ENCODE measurements around the gene PPP3CA. TPM values are rescaled to one million over a fixed set of nuclear protein-coding genes. Genes with fewer than 3 reads are reported as not detected.

PPP3CA gene
- total RNA-seq, 2 donors from 2014 or later, result 36.6 to 39.2 TPM

- H3K36me3 ChIP-seq (ENCODE audit: control insufficient read depth, insufficient read depth, low read length), result no peaks in the 10 kb centered on the region
- H3K27ac Mint-ChIP-seq, result no peak overlapping the region
- H3K27me3 ChIP-seq (ENCODE audit: control insufficient read depth, insufficient read depth, low read length, poor library complexity, severe bottlenecking), result peaks cover 11% of the 10 kb centered on the region
- 86 to 100% methylated on average over 1 to 3 of the region's 3 CpGs for WGBS, 2 experiments (ENCODE audit: insufficient coverage in 1 of 2, insufficient read length in 1 of 2)
- H3K4me1 Mint-ChIP-seq, result peaks cover 27% of the 10 kb centered on the region
- no peak overlapping the region for H3K9ac ChIP-seq (ENCODE audit: extremely low read depth, low read length, poor library complexity, severe bottlenecking)
- no peak overlapping the region for H3K27ac ChIP-seq (ENCODE audit: low read depth, low read length)
- no peaks in the 10 kb centered on the region for H3K9me3 ChIP-seq (ENCODE audit: control insufficient read depth, low read length)
- no peak for TF ChIP-seq CTCF (conservative IDR thresholded peaks at IDR 0.05)
- H3K4me3 Mint-ChIP-seq, result no peak overlapping the region
- H3K4me3 ChIP-seq (ENCODE audit: low read length), result no peak overlapping the region
- peaks cover 1% of the 10 kb centered on the region for H3K36me3 Mint-ChIP-seq (ENCODE audit: low read depth)
- no peaks in the 10 kb centered on the region for H3K9me3 Mint-ChIP-seq
- peaks cover 10% of the 10 kb centered on the region for H3K27me3 Mint-ChIP-seq (ENCODE audit: insufficient read depth)
- no peaks in the 10 kb centered on the region for H3K4me1 ChIP-seq (ENCODE audit: control insufficient read depth, insufficient read depth, low read length)
- DNase-seq, result no peak
Measured at GRCh38 chr4:101199507-101200285, 147.6 kb downstream of the PPP3CA start.

DNA sequence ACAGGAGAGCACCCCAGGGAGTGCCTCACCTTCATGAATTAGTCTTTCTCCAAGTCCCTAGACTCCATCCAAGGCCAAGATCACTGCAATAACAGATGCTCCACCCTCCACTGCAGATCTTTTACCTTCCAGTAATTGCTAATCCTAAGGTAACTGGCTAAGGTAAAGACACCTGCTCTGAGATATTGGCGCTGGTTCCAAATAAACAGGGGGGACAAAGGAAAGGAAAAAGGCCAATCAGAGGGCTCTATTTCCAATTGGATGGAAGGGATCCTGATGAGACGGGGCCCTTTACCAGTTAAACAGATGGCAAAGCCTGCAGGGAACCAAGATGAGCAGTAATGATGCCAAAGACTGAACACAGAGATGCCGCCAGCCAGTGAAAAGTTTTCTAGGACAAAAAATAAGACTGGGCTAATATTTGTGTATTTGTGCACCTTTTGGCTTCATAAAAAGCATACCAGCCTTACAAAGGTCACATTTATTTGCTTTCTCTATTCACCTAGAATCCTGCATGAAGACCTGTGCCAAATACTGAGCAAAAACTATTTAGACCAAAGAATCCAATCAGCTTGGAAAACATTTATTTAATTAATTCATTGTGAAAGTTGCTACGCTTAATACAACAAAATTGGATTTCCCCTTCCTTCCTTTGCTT is 148.5 kb downstream of the PPP3CA start:
- no peak overlapping the region for H3K4me3 ChIP-seq (ENCODE audit: low read length)
- H3K9me3 ChIP-seq (ENCODE audit: control insufficient read depth, low read length), result no peaks in the 10 kb centered on the region
- H3K9ac ChIP-seq (ENCODE audit: extremely low read depth, low read length, poor library complexity, severe bottlenecking), result no peak overlapping the region
- H3K27me3 ChIP-seq (ENCODE audit: control insufficient read depth, insufficient read depth, low read length, poor library complexity, severe bottlenecking), result peaks cover 11% of the 10 kb centered on the region
- H3K27ac Mint-ChIP-seq, result no peak overlapping the region
- H3K27me3 Mint-ChIP-seq (ENCODE audit: insufficient read depth), result peaks cover 10% of the 10 kb centered on the region
- peaks cover 1% of the 10 kb centered on the region for H3K36me3 Mint-ChIP-seq (ENCODE audit: low read depth)
- TF ChIP-seq CTCF (conservative IDR thresholded peaks at IDR 0.05), result no peak
- WGBS, 2 experiments (ENCODE audit: insufficient coverage in 1 of 2, insufficient read length in 1 of 2), result 91 to 97% methylated on average over 3 to 4 of the region's 4 CpGs
- H3K9me3 Mint-ChIP-seq, result no peaks in the 10 kb centered on the region
- no peak for DNase-seq
- H3K4me3 Mint-ChIP-seq, result no peak overlapping the region
- H3K4me1 ChIP-seq (ENCODE audit: control insufficient read depth, insufficient read depth, low read length), result no peaks in the 10 kb centered on the region
- H3K36me3 ChIP-seq (ENCODE audit: control insufficient read depth, insufficient read depth, low read length), result no peaks in the 10 kb centered on the region
- no peak overlapping the region for H3K27ac ChIP-seq (ENCODE audit: low read depth, low read length)
- peaks cover 27% of the 10 kb centered on the region for H3K4me1 Mint-ChIP-seq

GRCh38 chr4:101197350-101197749 is 150.0 kb downstream of the PPP3CA start:
- Histone ChIP-seq H3K4me3 (ENCODE audit: low read length) (no peak overlapping the region), H3K27me3 (ENCODE audit: control insufficient read depth, insufficient read depth, low read length, poor library complexity, severe bottlenecking) (peaks cover 11% of the 10 kb centered on the region), H3K36me3 (ENCODE audit: control insufficient read depth, insufficient read depth, low read length) (no peaks in the 10 kb centered on the region), H3K9me3 (ENCODE audit: control insufficient read depth, low read length) (no peaks in the 10 kb centered on the region), H3K9ac (ENCODE audit: extremely low read depth, low read length, poor library complexity, severe bottlenecking) (no peak overlapping the region), H3K27ac (ENCODE audit: low read depth, low read length) (no peak overlapping the region), H3K4me1 (ENCODE audit: control insufficient read depth, insufficient read depth, low read length) (no peaks in the 10 kb centered on the region)
- H3K36me3 Mint-ChIP-seq (ENCODE audit: low read depth), result peaks cover 3% of the 10 kb centered on the region
- H3K4me1 Mint-ChIP-seq, result peaks cover 29% of the 10 kb centered on the region
- no peak overlapping the region for H3K4me3 Mint-ChIP-seq
- no peak for TF ChIP-seq CTCF (conservative IDR thresholded peaks at IDR 0.05)
- H3K27me3 Mint-ChIP-seq (ENCODE audit: insufficient read depth), result peaks cover 10% of the 10 kb centered on the region
- no peak for DNase-seq
- no peak overlapping the region for H3K27ac Mint-ChIP-seq
- WGBS, 2 experiments (ENCODE audit: insufficient coverage in 1 of 2, insufficient read length in 1 of 2), result 96 to 100% methylated on average over 1 to 2 of the region's 4 CpGs
- H3K9me3 Mint-ChIP-seq, result no peaks in the 10 kb centered on the region
